CD4-positive, CD25-positive, alpha-beta regulatory T cell (primary cell): ENCODE results near the gene RAB7A. TPM values are rescaled to one million over a fixed set of nuclear protein-coding genes. Genes with fewer than 3 reads are reported as not detected.

ENCODE experiments used
- ATAC-seq, 2 donors: fragments of 150-1000 bp; cut with Tn5 transposase; one replicate each; pipeline ENCODE4 v1.10.0; 2021; ENCODE audit warnings: low read depth in 2 of 2, moderate number of reproducible peaks in 2 of 2, moderate library complexity in 1 of 2
- DNase-seq, 3 donors: peaks; one replicate each; pipeline versions ENCODE4 v3.0.0 to v3.0.0-alpha.2; 2012 to 2022; ENCODE audit warnings: mixed read lengths in 1 of 3
- H3K27ac ChIP-seq: one replicate; pipeline ENCODE4 v1.7.0; 2013; ENCODE audit warnings: mild to moderate bottlenecking, low read length; ENCODE audit not compliant: insufficient read depth, poor library complexity, severe bottlenecking
- H3K27me3 ChIP-seq: one replicate; pipeline ENCODE4 v1.7.0; 2013; ENCODE audit warnings: low read length; ENCODE audit not compliant: control insufficient read depth, insufficient read depth
- H3K36me3 ChIP-seq: one replicate; pipeline ENCODE4 v1.7.0; 2013; ENCODE audit warnings: mild to moderate bottlenecking, low read length, moderate library complexity; ENCODE audit not compliant: control insufficient read depth, insufficient read depth
- H3K4me1 ChIP-seq: 2 replicates; pipeline ENCODE4 v1.7.0; 2013; ENCODE audit warnings: mild to moderate bottlenecking, low read length; ENCODE audit not compliant: insufficient read depth, control insufficient read depth, poor library complexity, severe bottlenecking
- H3K4me3 ChIP-seq: one replicate; pipeline ENCODE4 v1.7.0; 2013; ENCODE audit warnings: low read depth, mild to moderate bottlenecking, low read length, moderate library complexity
- H3K9me3 ChIP-seq, 2 experiments: 1 replicate in 1 of 2; 2 replicates in 1 of 2; pipeline ENCODE4 v1.7.0; 2013; ENCODE audit warnings: low read length in 2 of 2, mild to moderate bottlenecking in 1 of 2, moderate library complexity in 1 of 2; ENCODE audit not compliant: control insufficient read depth in 2 of 2
- H3K27ac Mint-ChIP-seq, 3 donors: one replicate each; pipeline ENCODE4 v1.8.0; 2020 to 2022; ENCODE audit warnings: mild to moderate bottlenecking in 3 of 3, mixed read lengths in 3 of 3, moderate library complexity in 2 of 3
- H3K27me3 Mint-ChIP-seq: one replicate; pipeline ENCODE4 v1.8.0; 2022; ENCODE audit warnings: mild to moderate bottlenecking, mixed read lengths
- H3K36me3 Mint-ChIP-seq: one replicate; pipeline ENCODE4 v1.8.0; 2020; ENCODE audit warnings: mixed read lengths
- H3K4me1 Mint-ChIP-seq, 4 donors: one replicate each; pipeline ENCODE4 v1.8.0; 2020 to 2022; ENCODE audit warnings: mixed read lengths in 4 of 4, mild to moderate bottlenecking in 1 of 4
- H3K4me3 Mint-ChIP-seq, 4 donors: one replicate each; pipeline ENCODE4 v1.8.0; 2020 to 2022; ENCODE audit warnings: mild to moderate bottlenecking in 4 of 4, mixed read lengths in 4 of 4, moderate library complexity in 3 of 4
- H3K9me3 Mint-ChIP-seq, 7 donors: one replicate each; pipeline ENCODE4 v1.8.0; 2020 to 2022; ENCODE audit warnings: mixed read lengths in 7 of 7, mild to moderate bottlenecking in 3 of 7, moderate library complexity in 2 of 7
- polyA plus RNA-seq, 4 donors: library from polyadenylated mRNA; unstranded; fragments of 300-500 nt; fragmentation: Illumina TruSeq; gene quantifications; one replicate each; pipeline ENCODE4 v1.2.3, GENCODE V29; 2021
- total RNA-seq: library from RNA; stranded (reverse); gene quantifications from one replicate; pipeline ENCODE4 v1.2.3, GENCODE V29; 2022

Gene RAB7A
- total and polyA plus RNA-seq, 5 donors from 2014 or later = 156 to 200 (median 180) TPM

- Histone ChIP-seq H3K36me3 (peaks cover 64% of the 10 kb centered on the region), H3K4me1 (no peaks in the 10 kb centered on the region), H3K9me3 (no peaks in the 10 kb centered on the region), H3K4me3 (no peak overlapping the region), H3K27me3 (no peaks in the 10 kb centered on the region), H3K27ac (no peak overlapping the region)
- Mint-ChIP-seq H3K4me1 (peaks cover 0 to 4% (median 2%) of the 10 kb centered on the region in 4 donors), H3K9me3 (no peaks in the 10 kb centered on the region), H3K36me3 (peaks cover 49% of the 10 kb centered on the region), H3K27me3 (no peaks in the 10 kb centered on the region), H3K4me3 (no peak overlapping the region), H3K27ac (peak overlapping the region; percentile 7 to 59 (median 58))
- no peak for ATAC-seq
- no peak for DNase-seq
Observed at GRCh38 chr3:128814519-128815317, 88.7 kb downstream of the RAB7A start.

GRCh38 chr3:128815318-128816064 lies 89.5 kb downstream of the RAB7A start:
- no peak overlapping the region for H3K27ac ChIP-seq
- Mint-ChIP-seq H3K4me3 (no peak overlapping the region), H3K27me3 (no peaks in the 10 kb centered on the region), H3K4me1 (peaks cover 0 to 4% (median under 1%) of the 10 kb centered on the region in 4 donors), H3K27ac (peak overlapping the region; percentile 9 to 74 (median 11)), H3K9me3 (no peaks in the 10 kb centered on the region), H3K36me3 (peaks cover 46% of the 10 kb centered on the region)
- ATAC-seq = no peak
- no peak overlapping the region for H3K4me3 ChIP-seq
- H3K9me3 ChIP-seq = no peaks in the 10 kb centered on the region
- no peaks in the 10 kb centered on the region for H3K27me3 ChIP-seq
- H3K4me1 ChIP-seq = no peaks in the 10 kb centered on the region
- peaks cover 59% of the 10 kb centered on the region for H3K36me3 ChIP-seq
- DNase-seq = no peak

- Histone ChIP-seq H3K27me3 (no peaks in the 10 kb centered on the region), H3K4me1 (no peaks in the 10 kb centered on the region), H3K36me3 (peaks cover 33% of the 10 kb centered on the region), H3K27ac (no peak overlapping the region), H3K4me3 (no peak overlapping the region), H3K9me3 (no peaks in the 10 kb centered on the region)
- H3K9me3 Mint-ChIP-seq = no peaks in the 10 kb centered on the region
- ATAC-seq = no peak
- peaks cover 47% of the 10 kb centered on the region for H3K36me3 Mint-ChIP-seq
- H3K27me3 Mint-ChIP-seq = no peaks in the 10 kb centered on the region
- DNase-seq = no peak
- peaks cover 0 to 4% (median 2%) of the 10 kb centered on the region in 4 donors for H3K4me1 Mint-ChIP-seq
- H3K4me3 Mint-ChIP-seq = no peak overlapping the region
- peak overlapping the region in 2 of 3 donors; percentile 33 to 36 for H3K27ac Mint-ChIP-seq
Observed at GRCh38 chr3:128818186-128818787, 92.3 kb downstream of the RAB7A start.

GRCh38 chr3:128820252-128820839 lies 94.4 kb downstream of the RAB7A start:
- H3K4me3 ChIP-seq = no peak overlapping the region
- Mint-ChIP-seq H3K9me3 (no peaks in the 10 kb centered on the region), H3K27ac (peak overlapping the region in 1 of 3 donors; percentile 15), H3K4me1 (peaks cover 0 to 4% (median 0%) of the 10 kb centered on the region in 4 donors), H3K4me3 (no peak overlapping the region), H3K36me3 (peaks cover 32% of the 10 kb centered on the region), H3K27me3 (no peaks in the 10 kb centered on the region)
- H3K36me3 ChIP-seq = peaks cover 13% of the 10 kb centered on the region
- no peak for ATAC-seq
- no peak for DNase-seq
- no peak overlapping the region for H3K27ac ChIP-seq
- H3K9me3 ChIP-seq = no peaks in the 10 kb centered on the region
- no peaks in the 10 kb centered on the region for H3K4me1 ChIP-seq
- H3K27me3 ChIP-seq = no peaks in the 10 kb centered on the region

- Histone ChIP-seq H3K27ac (no peak overlapping the region), H3K27me3 (no peaks in the 10 kb centered on the region), H3K4me3 (no peak overlapping the region), H3K9me3 (no peaks in the 10 kb centered on the region), H3K36me3 (peaks cover 5% of the 10 kb centered on the region), H3K4me1 (no peaks in the 10 kb centered on the region)
- H3K9me3 Mint-ChIP-seq = no peaks in the 10 kb centered on the region
- H3K36me3 Mint-ChIP-seq = peaks cover 23% of the 10 kb centered on the region
- ATAC-seq (no peak), DNase-seq (no peak)
- no peaks in the 10 kb centered on the region for H3K27me3 Mint-ChIP-seq
- H3K27ac Mint-ChIP-seq = peak overlapping the region in 1 of 3 donors; percentile 73
- H3K4me1 Mint-ChIP-seq = peaks cover 0 to 4% (median 1%) of the 10 kb centered on the region in 4 donors
- H3K4me3 Mint-ChIP-seq = no peak overlapping the region
Observed at GRCh38 chr3:128823008-128823407, 97.0 kb downstream of the RAB7A start.

GRCh38 chr3:128823631-128824030 lies 97.6 kb downstream of the RAB7A start:
- Histone ChIP-seq H3K36me3 (no peaks in the 10 kb centered on the region), H3K27ac (no peak overlapping the region), H3K9me3 (no peaks in the 10 kb centered on the region), H3K27me3 (no peaks in the 10 kb centered on the region), H3K4me1 (no peaks in the 10 kb centered on the region), H3K4me3 (no peak overlapping the region)
- H3K4me1 Mint-ChIP-seq = peaks cover 0 to 4% (median 1%) of the 10 kb centered on the region in 4 donors
- ATAC-seq (no peak), DNase-seq (no peak)
- H3K27ac Mint-ChIP-seq = peak overlapping the region in 1 of 3 donors; percentile 55
- peaks cover 16% of the 10 kb centered on the region for H3K36me3 Mint-ChIP-seq
- no peak overlapping the region for H3K4me3 Mint-ChIP-seq
- H3K9me3 Mint-ChIP-seq = no peaks in the 10 kb centered on the region
- no peaks in the 10 kb centered on the region for H3K27me3 Mint-ChIP-seq

GRCh38 chr3:128824132-128824850 lies 98.3 kb downstream of the RAB7A start:
- H3K4me3 Mint-ChIP-seq = no peak overlapping the region
- no peaks in the 10 kb centered on the region for H3K9me3 Mint-ChIP-seq
- H3K36me3 Mint-ChIP-seq = peaks cover 10% of the 10 kb centered on the region
- ATAC-seq (no peak), DNase-seq (no peak)
- no peaks in the 10 kb centered on the region for H3K27me3 Mint-ChIP-seq
- no peak overlapping the region for H3K27ac ChIP-seq
- H3K27me3 ChIP-seq = no peaks in the 10 kb centered on the region
- H3K4me1 ChIP-seq = no peaks in the 10 kb centered on the region
- peak overlapping the region in 2 of 3 donors; percentile 45 to 55 for H3K27ac Mint-ChIP-seq
- H3K9me3 ChIP-seq = no peaks in the 10 kb centered on the region
- no peak overlapping the region for H3K4me3 ChIP-seq
- H3K4me1 Mint-ChIP-seq = peaks cover 0 to 4% (median 1%) of the 10 kb centered on the region in 4 donors
- H3K36me3 ChIP-seq = no peaks in the 10 kb centered on the region
